H1 (cell line): ENCODE results near the gene EBPL. TPM values are rescaled to one million over a fixed set of nuclear protein-coding genes. Genes with fewer than 3 reads are reported as not detected.

Source experiments
- CTCF ChIA-PET: fragments of 300-600 bp; sonication (Branson Sonifier 250); formaldehyde crosslinking; loops from one replicate; lab custom pipeline; 2021; ENCODE audit not compliant: partially characterized antibody; lab: Charles Lee
- POLR2A ChIA-PET: fragments of 300-600 bp; sonication (Branson Sonifier 250); formaldehyde crosslinking; loops from one replicate; lab custom pipeline; 2021; ENCODE audit warnings: inconsistent platforms; ENCODE audit not compliant: partially characterized antibody; lab: Charles Lee
- DNase-seq, 2 experiments: peaks; one replicate each; pipeline versions ENCODE4 v3.0.0 to v3.0.0-alpha.2; 2010 to 2022; ENCODE audit warnings: low spot score in 2 of 2, low read depth in 1 of 2, mixed read lengths in 1 of 2
- FAIRE-seq: peaks from 2 replicates; lab custom pipeline; 2011; peaks lifted over from hg19 to GRCh38; lab: Jason Lieb, UNC
- H2AFZ ChIP-seq: 2 replicates; pipeline ENCODE4 v1.8.1; 2012; ENCODE audit warnings: low read length, inconsistent platforms
- H2AK5ac ChIP-seq: 2 replicates; pipeline ENCODE4 v1.6.1; 2013; ENCODE audit warnings: low read depth, low read length
- H2BK120ac ChIP-seq: replicated peaks from 2 replicates; pipeline ENCODE3; 2013; ENCODE audit warnings: low read depth, low read length, inconsistent platforms
- H2BK12ac ChIP-seq: 2 replicates; pipeline ENCODE4 v1.6.1; 2013; ENCODE audit warnings: low read depth, low read length
- H2BK15ac ChIP-seq: 2 replicates; pipeline ENCODE4 v1.6.1; 2013; ENCODE audit warnings: low read length
- H2BK20ac ChIP-seq: 2 replicates; pipeline ENCODE4 v1.6.1; 2013; ENCODE audit warnings: low read length
- H2BK5ac ChIP-seq: 2 replicates; pipeline ENCODE4 v1.6.1; 2013; ENCODE audit warnings: low read depth, low read length
- H3K14ac ChIP-seq: 2 replicates; pipeline ENCODE4 v1.6.1; 2013; ENCODE audit warnings: inconsistent platforms; ENCODE audit not compliant: insufficient read length
- H3K18ac ChIP-seq: 2 replicates; pipeline ENCODE4 v1.6.1; 2013; ENCODE audit warnings: low read length; ENCODE audit errors: extremely low read depth
- H3K23ac ChIP-seq: 2 replicates; pipeline ENCODE4 v1.6.1; 2013; ENCODE audit warnings: inconsistent platforms; ENCODE audit not compliant: insufficient read length
- H3K23me2 ChIP-seq: 2 replicates; pipeline ENCODE4 v1.6.1; 2013; ENCODE audit warnings: low read depth, low read length
- H3K27ac ChIP-seq: 2 replicates; pipeline ENCODE4 v1.6.1; 2011; ENCODE audit warnings: low read depth, low read length, inconsistent platforms
- H3K27me3 ChIP-seq, 4 experiments: replicated peaks in 1 of 4; 1 replicate in 1 of 4; 2 replicates in 3 of 4; pipeline versions ENCODE4 v1.6.1 to v1.8.1; 2011 to 2013; ENCODE audit warnings: low read length in 3 of 4, mild to moderate bottlenecking in 3 of 4, inconsistent platforms in 2 of 4, mixed read lengths in 2 of 4, moderate library complexity in 1 of 4; ENCODE audit not compliant: control insufficient read depth in 3 of 4, insufficient read depth in 3 of 4; ENCODE audit errors: extremely low read depth in 1 of 4
- H3K36me3 ChIP-seq, 4 experiments: 2 replicates each; pipeline versions ENCODE4 v1.6.1 to v1.8.1; 2011 to 2013; ENCODE audit warnings: mild to moderate bottlenecking in 4 of 4, low read length in 3 of 4, moderate library complexity in 2 of 4, control low read depth in 1 of 4, inconsistent platforms in 1 of 4; ENCODE audit not compliant: insufficient read depth in 4 of 4, control insufficient read depth in 2 of 4
- H3K4ac ChIP-seq: replicated peaks from 2 replicates; pipeline ENCODE3; 2013; ENCODE audit warnings: low read length, low read depth, mixed read lengths, inconsistent platforms; ENCODE audit not compliant: insufficient read length
- H3K4me1 ChIP-seq, 4 experiments: replicated peaks in 1 of 4; 1 replicate in 1 of 4; 2 replicates in 3 of 4; pipeline versions ENCODE4 v1.6.1 to v1.8.1; 2011 to 2013; ENCODE audit warnings: low read length in 3 of 4, inconsistent platforms in 2 of 4, mixed read lengths in 1 of 4; ENCODE audit not compliant: insufficient read depth in 4 of 4, control insufficient read depth in 3 of 4
- H3K4me2 ChIP-seq, 2 experiments: 2 replicates each; pipeline versions ENCODE4 v1.6.1 to v1.8.1; 2011 to 2013; ENCODE audit warnings: low read depth in 2 of 2, low read length in 2 of 2, control low read depth in 1 of 2, inconsistent platforms in 1 of 2, mild to moderate bottlenecking in 1 of 2; ENCODE audit not compliant: insufficient read depth in 1 of 2
- H3K4me3 ChIP-seq, 4 experiments: fragments of 200-600, 300-600 bp in 1 of 4; sonication (generic), shearing (Covaris generic), sonication (Bioruptor Twin) in 1 of 4; 2 replicates each; pipeline versions ENCODE4 v1.5.1 to v1.8.1; 2011 to 2016; ENCODE audit warnings: low read length in 4 of 4, low read depth in 3 of 4, control low read depth in 2 of 4, inconsistent platforms in 2 of 4, mild to moderate bottlenecking in 2 of 4, mixed read lengths in 1 of 4, moderate library complexity in 1 of 4; ENCODE audit not compliant: insufficient read depth in 2 of 4; ENCODE audit errors: extremely low read depth in 1 of 4
- H3K56ac ChIP-seq: replicated peaks from 2 replicates; pipeline ENCODE3; 2013; ENCODE audit warnings: low read depth, mild to moderate bottlenecking, mixed read lengths, low read length, inconsistent platforms; ENCODE audit not compliant: insufficient read length
- H3K79me1 ChIP-seq: 2 replicates; pipeline ENCODE4 v1.6.1; 2013; ENCODE audit warnings: low read depth, low read length, control low read depth
- H3K79me2 ChIP-seq, 2 experiments: 2 replicates each; pipeline versions ENCODE4 v1.6.1 to v1.8.1; 2012 to 2013; ENCODE audit warnings: low read length in 2 of 2, mild to moderate bottlenecking in 2 of 2, inconsistent platforms in 1 of 2; ENCODE audit not compliant: insufficient read depth in 2 of 2, control insufficient read depth in 1 of 2
- H3K9ac ChIP-seq, 4 experiments: replicated peaks in 1 of 4; 1 replicate in 1 of 4; 2 replicates in 3 of 4; pipeline versions ENCODE4 v1.6.1 to v1.8.1; 2011 to 2013; ENCODE audit warnings: low read depth in 3 of 4, low read length in 3 of 4, control low read depth in 2 of 4, mild to moderate bottlenecking in 2 of 4, moderate library complexity in 2 of 4, inconsistent platforms in 1 of 4; ENCODE audit errors: extremely low read depth in 1 of 4
- H3K9me3 ChIP-seq, 2 experiments: 2 replicates each; pipeline versions ENCODE4 v1.6.1 to v1.8.1; 2012 to 2013; ENCODE audit warnings: mild to moderate bottlenecking in 2 of 2, moderate library complexity in 2 of 2, control low read depth in 1 of 2, inconsistent platforms in 1 of 2, low read depth in 1 of 2, low read length in 1 of 2, mixed read lengths in 1 of 2; ENCODE audit not compliant: insufficient read depth in 2 of 2
- H4K20me1 ChIP-seq, 2 experiments: replicated peaks in 1 of 2; 2 replicates each; pipeline versions ENCODE3 to v1.8.1; 2011 to 2013; ENCODE audit warnings: inconsistent platforms in 2 of 2, low read length in 2 of 2, mild to moderate bottlenecking in 1 of 2; ENCODE audit not compliant: insufficient read depth in 2 of 2, control insufficient read depth in 1 of 2
- H4K5ac ChIP-seq: 2 replicates; pipeline ENCODE4 v1.6.1; 2013; ENCODE audit warnings: low read length, low read depth, mixed read lengths, inconsistent platforms; ENCODE audit not compliant: insufficient read length
- H4K8ac ChIP-seq: 2 replicates; pipeline ENCODE4 v1.8.0; 2013; ENCODE audit warnings: mild to moderate bottlenecking, moderate library complexity, low read length, inconsistent platforms; ENCODE audit not compliant: insufficient read depth; ENCODE audit errors: extremely low read depth
- H4K91ac ChIP-seq: replicated peaks from 2 replicates; pipeline ENCODE3; 2013; ENCODE audit warnings: low read length, mixed read lengths, inconsistent platforms; ENCODE audit not compliant: insufficient read length
- JUND ChIP-seq: IDR thresholded peaks from 2 replicates; pipeline ENCODE4 v1.6.1; 2011; ENCODE audit warnings: mild to moderate bottlenecking, improper control_type of control experiment, low read length
- KDM4A ChIP-seq: IDR thresholded peaks from one replicate; pipeline ENCODE4 v1.7.1; 2012; ENCODE audit warnings: low read depth, mild to moderate bottlenecking, moderate library complexity, low read length, inconsistent platforms; ENCODE audit not compliant: severe bottlenecking
- WGBS, 2 experiments: shearing (Covaris generic) in 1 of 2; methylation state at CpG; one replicate each; pipeline versions ENCODE4 v1.1.6 to v1.1.7; 2013 to 2015; ENCODE audit warnings: low lambda C conversion rate in 2 of 2, mixed read lengths in 2 of 2, inconsistent platforms in 1 of 2, low coverage in 1 of 2, missing lambda C conversion rate in 1 of 2; ENCODE audit not compliant: insufficient replicate concordance in 2 of 2, insufficient coverage in 1 of 2, insufficient read length in 1 of 2; ENCODE audit errors: extremely low coverage in 1 of 2, missing lambda C conversion rate in 1 of 2; 5-methylcytosine and 5-hydroxymethylcytosine counted together
- polyA plus RNA-seq, 7 experiments: library from polyadenylated mRNA; depleted of rRNA in 3 of 7; stranded (reverse) in 5 of 7; unstranded in 2 of 7; fragments of >200 nt in 5 of 7; fragments of 200-250 nt in 2 of 7; gene quantifications; 1 replicate in 5 of 7; 2 replicates in 1 of 7; 4 replicates in 1 of 7; pipeline versions ENCODE4 v1.2.1 to v1.2.3, GENCODE V29; 2011 to 2013; ENCODE audit warnings: missing spikeins in 2 of 7, mixed read lengths in 2 of 7
- total RNA-seq: library from RNA; stranded (reverse); fragmentation: NEBNext Ultra II Directional; extraction: Animal tissue kit (Norgen Biotek cat#: 25700); gene quantifications from 2 replicates; pipeline ENCODE4 v1.2.1, GENCODE V29; 2021

EBPL gene
- total and polyA plus RNA-seq, 2 of the 8 experiments (the other 6 are each of a cell fraction or from before 2014, with no cell fraction given), result 130 to 204 TPM

- Histone ChIP-seq H3K4me3 (no peak overlapping the region), H3K36me3 (peaks cover 0 to 27% (median 14%) of the 10 kb centered on the region in 4 experiments; a peak in 6 of 8 replicates), H3K4me2 (no peak overlapping the region), H2AFZ (no peak overlapping the region), H3K27me3 (no peaks in the 10 kb centered on the region), H3K79me1 (no peaks in the 10 kb centered on the region), H3K79me2 (no peaks in the 10 kb centered on the region), H2BK15ac (no peak overlapping the region), H3K27ac (no peak overlapping the region), H2BK120ac (no peak overlapping the region), H2BK20ac (no peak overlapping the region), H4K91ac (no peak overlapping the region), H3K4me1 (no peaks in the 10 kb centered on the region; a peak in 1 of 7 replicates), H3K14ac (no peak overlapping the region), H4K5ac (no peak overlapping the region), H3K9ac (no peak overlapping the region), H2BK12ac (no peak overlapping the region), H4K20me1 (peaks cover 0 to 2% of the 10 kb centered on the region in 2 experiments), H3K9me3 (peaks cover 0 to 3% of the 10 kb centered on the region in 2 experiments; a peak in 1 of 4 replicates), H3K23ac (no peak overlapping the region), H3K56ac (no peak overlapping the region), H4K8ac (no peak overlapping the region), H3K4ac (no peak overlapping the region), H2AK5ac (no peak overlapping the region), H3K18ac (no peak overlapping the region), H2BK5ac (no peak overlapping the region), H3K23me2 (no peaks in the 10 kb centered on the region)
- FAIRE-seq (no peak), DNase-seq (no peak)
- POLR2A ChIA-PET, result interaction anchor here (2.7 kb wide), 1 partner anchor 20 kb away, joined by 9 read pairs; the partner anchor contains the start of gene EBPL
- CTCF ChIA-PET, result interaction anchor here (0.5 kb wide), 1 partner anchor 32 kb away, joined by 4 read pairs; no protein-coding TSS in a partner anchor
- WGBS, 2 experiments, result 68% methylated on average over 2 of the region's 2 CpGs; no CpG with 5 or more reads in 1 of the 2 experiments
- TF ChIP-seq KDM4A (no peak), JUND (no peak)
These were observed 20.1 kb upstream of the EBPL start for GRCh38 chr13:49711218-49711863.
